Measurements from ENCODE around the gene KBTBD12.
A peak's percentile ranks its signal among the peaks of the same experiment; 100 is the strongest.

Gene KBTBD12

DNA sequence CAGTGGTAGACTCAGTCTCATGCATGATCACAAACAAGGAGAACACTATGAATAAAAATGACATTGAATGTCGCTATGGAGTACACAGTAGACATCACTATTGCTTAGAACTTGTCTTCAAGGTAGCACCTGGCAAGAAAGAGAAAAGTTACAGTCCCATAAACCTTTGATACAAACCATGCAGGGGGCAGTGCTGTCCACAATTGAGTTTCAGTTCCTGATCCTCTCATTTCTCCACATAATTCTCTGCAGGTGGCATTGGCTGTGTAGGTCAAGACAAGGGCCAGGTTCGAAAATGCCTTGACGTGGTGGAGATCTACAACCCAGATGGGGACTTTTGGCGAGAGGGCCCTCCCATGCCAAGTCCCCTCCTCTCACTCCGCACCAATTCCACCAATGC is 47.9 kb downstream of the KBTBD12 start:
- H3K4me3 ChIP-seq (ENCODE audit: low read depth, low read length): no peak overlapping the region
- DNase-seq (ENCODE audit: low read depth): no peak
- TF ChIP-seq, protein P1, sequence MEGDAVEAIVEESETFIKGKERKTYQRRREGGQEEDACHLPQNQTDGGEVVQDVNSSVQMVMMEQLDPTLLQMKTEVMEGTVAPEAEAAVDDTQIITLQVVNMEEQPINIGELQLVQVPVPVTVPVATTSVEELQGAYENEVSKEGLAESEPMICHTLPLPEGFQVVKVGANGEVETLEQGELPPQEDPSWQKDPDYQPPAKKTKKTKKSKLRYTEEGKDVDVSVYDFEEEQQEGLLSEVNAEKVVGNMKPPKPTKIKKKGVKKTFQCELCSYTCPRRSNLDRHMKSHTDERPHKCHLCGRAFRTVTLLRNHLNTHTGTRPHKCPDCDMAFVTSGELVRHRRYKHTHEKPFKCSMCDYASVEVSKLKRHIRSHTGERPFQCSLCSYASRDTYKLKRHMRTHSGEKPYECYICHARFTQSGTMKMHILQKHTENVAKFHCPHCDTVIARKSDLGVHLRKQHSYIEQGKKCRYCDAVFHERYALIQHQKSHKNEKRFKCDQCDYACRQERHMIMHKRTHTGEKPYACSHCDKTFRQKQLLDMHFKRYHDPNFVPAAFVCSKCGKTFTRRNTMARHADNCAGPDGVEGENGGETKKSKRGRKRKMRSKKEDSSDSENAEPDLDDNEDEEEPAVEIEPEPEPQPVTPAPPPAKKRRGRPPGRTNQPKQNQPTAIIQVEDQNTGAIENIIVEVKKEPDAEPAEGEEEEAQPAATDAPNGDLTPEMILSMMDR (IDR thresholded peaks at IDR 0.05; ENCODE audit: low read depth, low read length, missing control alignments): no peak
- in situ Hi-C loops (cut with HindIII; ENCODE audit: low sequenced_read_pairs): no loop called here

DNA sequence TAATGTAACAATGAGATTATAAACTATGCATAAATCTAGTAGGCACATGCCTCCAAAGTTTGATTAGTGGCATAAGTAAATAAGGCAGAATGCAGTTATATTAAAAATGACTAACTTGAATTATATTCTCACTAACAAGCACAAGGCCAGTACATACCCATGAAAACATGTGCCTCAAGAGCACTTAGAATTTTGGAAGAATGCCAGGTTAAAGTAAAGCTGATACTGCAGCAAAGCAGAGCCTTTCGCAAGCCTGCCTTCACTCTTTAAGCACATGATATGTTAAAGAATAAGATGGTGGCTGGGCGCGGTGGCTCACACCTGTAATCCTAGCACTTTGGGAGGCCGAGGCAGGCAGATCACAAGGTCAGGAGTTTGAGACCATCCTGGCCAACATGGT is 49.0 kb downstream of the KBTBD12 start:
- TF ChIP-seq, protein P1 (IDR thresholded peaks at IDR 0.05; ENCODE audit: low read depth, low read length, missing control alignments): no peak
- in situ Hi-C loops (cut with HindIII; ENCODE audit: low sequenced_read_pairs): no loop called here
- H3K4me3 ChIP-seq (ENCODE audit: low read depth, low read length): no peak overlapping the region
- DNase-seq (ENCODE audit: low read depth): no peak

DNA sequence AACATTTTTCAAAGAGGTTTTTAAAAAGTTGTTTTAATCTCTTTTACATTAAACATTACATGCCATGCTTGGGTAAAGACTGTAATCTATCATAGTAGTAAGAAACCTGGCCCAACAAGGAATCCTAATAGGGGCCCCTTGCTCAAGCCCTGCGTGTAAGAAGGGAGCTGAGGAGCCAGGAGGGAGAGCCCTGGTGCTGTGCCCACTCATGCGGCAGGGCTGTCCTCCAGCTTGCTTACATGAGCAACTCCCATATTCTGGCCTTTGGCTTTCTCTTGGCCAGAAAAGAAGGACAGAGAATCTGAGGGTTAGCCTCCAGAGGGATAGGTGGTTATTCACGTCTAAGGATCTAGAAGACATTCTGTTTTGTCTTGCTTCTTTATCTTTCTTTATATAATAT is 49.8 kb downstream of the KBTBD12 start:
- DNase-seq (ENCODE audit: low read depth): no peak
- TF ChIP-seq, protein P1 (IDR thresholded peaks at IDR 0.05; ENCODE audit: low read depth, low read length, missing control alignments): no peak

DNA sequence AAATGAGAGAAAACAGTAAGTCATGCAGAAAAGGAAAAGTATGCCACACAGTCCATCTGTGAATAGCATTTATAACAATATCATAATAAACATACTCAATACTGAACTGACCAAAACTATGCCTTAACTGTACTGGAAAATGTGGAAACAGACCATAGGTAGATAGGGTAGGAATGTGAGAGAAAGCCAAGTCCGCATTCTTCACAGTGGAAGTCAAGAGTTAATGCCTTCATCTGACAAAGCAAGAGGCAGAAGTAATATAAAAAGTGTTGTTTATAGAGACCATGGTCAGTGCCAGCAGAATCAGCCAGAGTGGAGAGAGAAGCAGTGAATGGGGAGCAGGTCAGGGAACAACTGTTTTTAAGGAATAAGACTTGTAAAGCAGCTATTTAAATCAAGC is 52.3 kb downstream of the KBTBD12 start:
- TF ChIP-seq, protein P1 (IDR thresholded peaks at IDR 0.05; ENCODE audit: low read depth, low read length, missing control alignments): no peak
- no peak overlapping the region for H3K4me3 ChIP-seq (ENCODE audit: low read depth, low read length)
- peak; percentile 92 for DNase-seq (ENCODE audit: low read depth)
- in situ Hi-C loops (cut with HindIII; ENCODE audit: low sequenced_read_pairs): loop anchor here (5.0 kb wide), 1 partner anchor 310 kb away; no protein-coding TSS in a partner anchor

More for the DNA sequence above, 49.8 kb downstream of the KBTBD12 start:
- no peak overlapping the region for H3K4me3 ChIP-seq (ENCODE audit: low read depth, low read length)
- in situ Hi-C loops (cut with HindIII; ENCODE audit: low sequenced_read_pairs): loop anchor here (5.0 kb wide), 1 partner anchor 308 kb away; no protein-coding TSS in a partner anchor

DNA sequence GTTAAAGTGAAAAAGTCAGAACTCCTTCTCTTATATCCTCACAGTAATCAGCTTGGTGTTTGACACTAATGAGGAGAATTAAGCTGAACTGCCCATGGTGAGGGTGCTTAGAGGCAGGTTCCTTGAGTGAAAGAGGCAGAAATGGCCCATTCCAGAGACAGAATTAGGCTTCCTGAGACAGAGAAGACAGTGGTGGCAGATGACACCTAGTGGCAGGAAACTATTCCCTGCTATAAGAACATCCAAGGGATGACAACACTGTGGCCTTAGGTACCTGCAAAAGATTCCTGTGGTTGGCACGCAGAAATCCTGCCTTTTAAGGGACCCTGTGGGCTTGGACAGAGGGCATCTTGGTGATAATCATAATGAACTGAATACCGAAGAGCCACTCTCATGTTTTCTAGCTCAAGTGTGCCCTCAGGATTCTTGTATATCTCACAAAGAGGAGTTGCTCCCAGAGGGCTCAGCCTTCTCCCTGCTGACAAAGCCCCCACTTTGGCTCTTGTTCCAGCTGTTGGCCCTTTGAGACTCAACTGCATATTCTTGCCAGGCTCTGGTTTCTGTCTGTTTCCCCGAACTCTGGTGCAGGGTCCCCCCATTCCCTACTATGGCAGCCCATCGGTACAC is 56.0 kb downstream of the KBTBD12 start:
- no peak overlapping the region for H3K4me3 ChIP-seq (ENCODE audit: low read depth, low read length)
- in situ Hi-C loops (cut with HindIII; ENCODE audit: low sequenced_read_pairs): no loop called here
- peak; percentile 46 for DNase-seq (ENCODE audit: low read depth)
- TF ChIP-seq, protein P1 (IDR thresholded peaks at IDR 0.05; ENCODE audit: low read depth, low read length, missing control alignments): peak; percentile 77

DNA sequence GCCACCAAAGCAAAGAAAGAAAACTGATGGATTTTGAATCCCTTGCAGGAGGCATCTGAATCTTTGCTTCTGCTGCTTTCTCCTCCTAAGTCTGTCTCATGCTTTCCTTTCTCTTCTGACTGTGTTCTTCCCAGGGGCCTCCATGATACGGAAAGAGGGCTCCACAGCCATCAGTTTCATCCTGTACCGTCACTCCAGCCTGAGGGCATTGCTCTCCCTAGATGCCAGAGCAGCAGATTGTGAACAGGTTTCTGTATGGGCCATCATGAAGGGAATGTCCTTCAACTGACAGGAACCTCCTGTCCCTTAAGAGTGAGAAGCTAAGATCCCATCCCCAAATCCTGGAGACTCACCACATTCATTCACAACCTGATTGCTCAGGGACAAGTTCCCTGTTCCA is 59.2 kb downstream of the KBTBD12 start:
- H3K4me3 ChIP-seq (ENCODE audit: low read depth, low read length): no peak overlapping the region
- TF ChIP-seq, protein P1 (IDR thresholded peaks at IDR 0.05; ENCODE audit: low read depth, low read length, missing control alignments): no peak
- no peak for DNase-seq (ENCODE audit: low read depth)
- in situ Hi-C loops (cut with HindIII; ENCODE audit: low sequenced_read_pairs): no loop called here

Measured in astrocyte of the cerebellum (primary cell).